Prostate gland (tissue), 2 donors: Measurements from ENCODE around the gene ITIH5. TPM values are rescaled to one million over a fixed set of nuclear protein-coding genes. Genes with fewer than 3 reads are reported as not detected.

ENCODE experiments used
- DNase-seq: peaks from one replicate; pipeline ENCODE4 v3.0.0-alpha.2; 2019; ENCODE audit warnings: low spot score
- H3K27ac ChIP-seq, 2 donors: fragments of 200-600 bp; sonication (generic); 2 replicates each; pipeline ENCODE4 v1.5.1; 2017 to 2019
- H3K27me3 ChIP-seq: fragments of 200-600 bp; sonication (generic); replicated peaks from 2 replicates; pipeline ENCODE4 v1.5.1; 2019; ENCODE audit not compliant: insufficient read depth
- H3K36me3 ChIP-seq, 2 donors: fragments of 200-600 bp; sonication (generic); 1 replicate in 1 of 2; 2 replicates in 1 of 2; pipeline versions ENCODE4 v1.5.1 to v1.8.1; 2017 to 2019
- H3K4me1 ChIP-seq: fragments of 200-600 bp; sonication (generic); replicated peaks from 2 replicates; pipeline ENCODE4 v1.5.1; 2019
- H3K4me3 ChIP-seq, 2 donors: fragments of 200-600 bp; sonication (generic); 2 replicates each; pipeline ENCODE4 v1.5.1; 2017 to 2019
- H3K9me3 ChIP-seq: fragments of 200-600 bp; sonication (generic); 2 replicates; pipeline ENCODE4 v1.5.1; 2017
- POLR2A ChIP-seq: fragments of 450-650 bp; IDR thresholded peaks from one replicate; pipeline ENCODE4 v1.6.1; 2016; ENCODE audit warnings: antibody characterized with exemption, mild to moderate bottlenecking
- POLR2AphosphoS5 ChIP-seq: sonication (generic); formaldehyde crosslinking; IDR thresholded peaks from one replicate; pipeline ENCODE4 v1.6.1; 2017; ENCODE audit warnings: antibody characterized with exemption
- WGBS: methylation state at CpG from one replicate; pipeline ENCODE4 v1.1.5; 2018; 5-methylcytosine and 5-hydroxymethylcytosine counted together
- intact Hi-C: fragments of 100-400 bp; cut with DNase I; formaldehyde crosslinking; loops from one replicate; pipeline ENCODE4 v1.14.2; 2022
- total RNA-seq, 2 donors: library from RNA; depleted of rRNA; stranded (reverse); fragments of >200 nt; gene quantifications; one replicate each; pipeline ENCODE4 v1.1.0, GENCODE V29; 2016
- TF ChIP-seq, protein P1 (sequence below), 4 experiments: fragments of 200-600 bp in 2 of 4; fragments of 450-650 bp in 2 of 4; sonication (generic) in 2 of 4; IDR thresholded peaks; 1 replicate in 3 of 4; 2 replicates in 1 of 4; pipeline ENCODE4 v1.5.1; 2016 to 2019; ENCODE audit warnings: antibody characterized with exemption in 4 of 4, mild to moderate bottlenecking in 2 of 4, moderate library complexity in 2 of 4

The ITIH5 gene
- total RNA-seq, 2 donors from 2014 or later, result 13.5 to 42.0 TPM

DNA sequence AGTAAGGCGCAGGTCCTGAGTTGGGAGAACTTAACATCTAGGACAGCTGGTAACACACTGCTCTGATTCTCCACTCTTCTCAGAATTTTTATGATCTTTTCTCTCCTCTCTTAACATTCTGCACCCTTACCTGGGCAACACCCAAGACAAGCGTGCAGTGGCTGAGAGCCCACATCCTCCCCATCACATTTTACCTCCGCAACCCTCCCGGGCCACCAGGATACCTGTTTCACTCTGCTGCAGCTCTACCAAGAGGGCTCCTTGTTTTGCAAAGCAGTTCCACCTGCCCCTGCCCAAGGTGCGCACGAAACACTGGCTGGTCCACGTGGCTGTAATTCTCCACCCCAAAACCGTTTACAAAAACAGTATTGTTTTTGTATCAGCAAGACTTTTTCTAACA is 81.5 kb downstream of the ITIH5 start:
- no peaks in the 10 kb centered on the region for H3K9me3 ChIP-seq
- H3K36me3 ChIP-seq, result no peaks in the 10 kb centered on the region
- no peak for DNase-seq
- intact Hi-C loops, result no loop called here
- TF ChIP-seq POLR2AphosphoS5 (no peak), POLR2A (no peak)
- TF ChIP-seq, protein P1, sequence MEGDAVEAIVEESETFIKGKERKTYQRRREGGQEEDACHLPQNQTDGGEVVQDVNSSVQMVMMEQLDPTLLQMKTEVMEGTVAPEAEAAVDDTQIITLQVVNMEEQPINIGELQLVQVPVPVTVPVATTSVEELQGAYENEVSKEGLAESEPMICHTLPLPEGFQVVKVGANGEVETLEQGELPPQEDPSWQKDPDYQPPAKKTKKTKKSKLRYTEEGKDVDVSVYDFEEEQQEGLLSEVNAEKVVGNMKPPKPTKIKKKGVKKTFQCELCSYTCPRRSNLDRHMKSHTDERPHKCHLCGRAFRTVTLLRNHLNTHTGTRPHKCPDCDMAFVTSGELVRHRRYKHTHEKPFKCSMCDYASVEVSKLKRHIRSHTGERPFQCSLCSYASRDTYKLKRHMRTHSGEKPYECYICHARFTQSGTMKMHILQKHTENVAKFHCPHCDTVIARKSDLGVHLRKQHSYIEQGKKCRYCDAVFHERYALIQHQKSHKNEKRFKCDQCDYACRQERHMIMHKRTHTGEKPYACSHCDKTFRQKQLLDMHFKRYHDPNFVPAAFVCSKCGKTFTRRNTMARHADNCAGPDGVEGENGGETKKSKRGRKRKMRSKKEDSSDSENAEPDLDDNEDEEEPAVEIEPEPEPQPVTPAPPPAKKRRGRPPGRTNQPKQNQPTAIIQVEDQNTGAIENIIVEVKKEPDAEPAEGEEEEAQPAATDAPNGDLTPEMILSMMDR (IDR thresholded peaks at IDR 0.05), result no peak
- no peaks in the 10 kb centered on the region for H3K4me1 ChIP-seq
- no peaks in the 10 kb centered on the region for H3K27me3 ChIP-seq
- whole genome bisulfite sequencing, result 89% methylated on average over 8 of the region's 8 CpGs
- H3K4me3 ChIP-seq, result no peak overlapping the region
- H3K27ac ChIP-seq, result no peak overlapping the region

- Histone ChIP-seq H3K9me3 (no peaks in the 10 kb centered on the region), H3K4me1 (no peaks in the 10 kb centered on the region), H3K27me3 (no peaks in the 10 kb centered on the region), H3K27ac (no peak overlapping the region), H3K4me3 (no peak overlapping the region), H3K36me3 (no peaks in the 10 kb centered on the region)
- TF ChIP-seq POLR2AphosphoS5 (no peak), POLR2A (no peak)
- TF ChIP-seq, protein P1 (IDR thresholded peaks at IDR 0.05), result no peak
- intact Hi-C loops, result no loop called here
- WGBS, result 51% methylated on average over 3 of the region's 3 CpGs
- DNase-seq, result no peak
Observed at GRCh38 chr10:7583626-7584025, 83.1 kb downstream of the ITIH5 start.

DNA sequence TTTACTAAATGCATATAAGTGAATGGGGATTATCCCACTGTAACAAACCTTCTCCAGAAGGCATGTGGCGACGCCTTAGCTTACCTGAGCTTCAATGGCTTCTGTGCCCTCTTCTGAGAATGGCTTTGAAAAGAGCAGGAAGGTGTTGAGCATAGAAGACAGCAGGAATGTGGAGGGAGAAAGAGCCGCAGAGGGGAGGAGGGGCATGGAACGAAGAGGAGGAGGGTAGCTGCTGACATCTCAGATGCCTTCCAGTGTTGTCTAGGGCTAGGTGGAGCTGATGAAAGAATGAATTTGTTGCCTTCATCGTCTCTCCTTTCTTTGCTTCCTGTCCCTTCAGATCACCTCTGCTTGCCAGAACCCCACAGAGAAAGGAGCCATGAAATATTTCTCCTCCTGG is 86.2 kb downstream of the ITIH5 start:
- Histone ChIP-seq H3K27ac (no peak overlapping the region), H3K9me3 (no peaks in the 10 kb centered on the region), H3K4me3 (no peak overlapping the region), H3K27me3 (no peaks in the 10 kb centered on the region), H3K36me3 (no peaks in the 10 kb centered on the region), H3K4me1 (no peaks in the 10 kb centered on the region)
- no peak for DNase-seq
- 76% methylated on average over 5 of the region's 5 CpGs for WGBS
- intact Hi-C loops, result no loop called here
- TF ChIP-seq POLR2A, result no peak
- no peak for TF ChIP-seq POLR2AphosphoS5
- TF ChIP-seq, protein P1 (IDR thresholded peaks at IDR 0.05), result no peak

DNA sequence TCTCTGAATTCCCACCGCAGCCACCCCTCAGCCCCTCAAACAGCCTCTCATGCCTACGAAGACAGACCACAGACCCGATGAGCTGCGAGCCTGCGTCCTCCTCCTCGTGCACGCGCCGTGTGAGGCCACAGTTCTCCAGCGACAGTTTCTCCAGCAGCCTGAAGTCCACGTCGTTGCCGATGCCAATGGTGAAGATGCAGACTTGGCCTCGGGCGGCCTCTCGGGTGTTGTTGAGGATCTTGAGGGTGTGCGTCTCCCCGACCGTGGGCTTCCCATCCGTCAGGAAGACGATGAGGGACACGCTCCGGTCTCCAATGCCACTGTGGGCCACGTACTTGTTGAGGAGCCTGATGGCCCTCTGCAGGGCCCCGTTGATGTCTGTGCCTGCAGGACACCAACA is 87.1 kb downstream of the ITIH5 start:
- H3K27me3 ChIP-seq, result no peaks in the 10 kb centered on the region
- no peak overlapping the region for H3K27ac ChIP-seq
- H3K4me1 ChIP-seq, result no peaks in the 10 kb centered on the region
- intact Hi-C loops, result no loop called here
- no peak for DNase-seq
- H3K9me3 ChIP-seq, result no peaks in the 10 kb centered on the region
- H3K4me3 ChIP-seq, result no peak overlapping the region
- H3K36me3 ChIP-seq, result no peaks in the 10 kb centered on the region
- 99% methylated on average over 25 of the region's 25 CpGs for WGBS
- TF ChIP-seq POLR2A (no peak), POLR2AphosphoS5 (no peak)
- TF ChIP-seq, protein P1 (IDR thresholded peaks at IDR 0.05), result no peak

DNA sequence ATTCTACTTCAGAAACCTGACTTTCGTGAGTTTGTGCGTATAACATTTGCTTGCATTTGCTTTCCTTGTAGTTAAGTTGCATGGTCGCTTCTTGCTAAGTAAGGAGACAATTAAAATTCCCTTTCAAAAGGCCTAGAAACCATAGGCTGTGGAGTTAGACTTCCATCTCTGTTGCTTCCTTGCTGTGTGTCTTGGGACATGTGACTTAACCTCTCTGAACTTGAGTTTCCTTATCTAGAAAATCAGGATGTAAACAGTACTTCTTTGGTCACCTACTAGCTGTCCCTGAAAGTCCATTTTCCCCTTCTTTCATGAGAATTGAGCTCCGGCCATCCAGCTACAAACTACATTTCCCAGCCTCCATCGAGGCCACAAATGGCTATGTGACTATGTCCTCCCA is 89.2 kb downstream of the ITIH5 start:
- intact Hi-C loops, result no loop called here
- H3K27ac ChIP-seq, result no peak overlapping the region
- H3K27me3 ChIP-seq, result no peaks in the 10 kb centered on the region
- no peak overlapping the region for H3K4me3 ChIP-seq
- H3K4me1 ChIP-seq, result no peaks in the 10 kb centered on the region
- DNase-seq, result no peak
- H3K36me3 ChIP-seq, result no peaks in the 10 kb centered on the region
- TF ChIP-seq POLR2AphosphoS5, result no peak
- TF ChIP-seq, protein P1 (IDR thresholded peaks at IDR 0.05), result no peak
- no peak for TF ChIP-seq POLR2A
- WGBS, result 96% methylated on average over 5 of the region's 5 CpGs
- no peaks in the 10 kb centered on the region for H3K9me3 ChIP-seq
